ENCODE data around the gene PPM1H. TPM values are rescaled to one million over a fixed set of nuclear protein-coding genes. Genes with fewer than 3 reads are reported as not detected.

PPM1H gene
- total RNA-seq, 1 donor from 2014 or later = 0.49 TPM

DNA sequence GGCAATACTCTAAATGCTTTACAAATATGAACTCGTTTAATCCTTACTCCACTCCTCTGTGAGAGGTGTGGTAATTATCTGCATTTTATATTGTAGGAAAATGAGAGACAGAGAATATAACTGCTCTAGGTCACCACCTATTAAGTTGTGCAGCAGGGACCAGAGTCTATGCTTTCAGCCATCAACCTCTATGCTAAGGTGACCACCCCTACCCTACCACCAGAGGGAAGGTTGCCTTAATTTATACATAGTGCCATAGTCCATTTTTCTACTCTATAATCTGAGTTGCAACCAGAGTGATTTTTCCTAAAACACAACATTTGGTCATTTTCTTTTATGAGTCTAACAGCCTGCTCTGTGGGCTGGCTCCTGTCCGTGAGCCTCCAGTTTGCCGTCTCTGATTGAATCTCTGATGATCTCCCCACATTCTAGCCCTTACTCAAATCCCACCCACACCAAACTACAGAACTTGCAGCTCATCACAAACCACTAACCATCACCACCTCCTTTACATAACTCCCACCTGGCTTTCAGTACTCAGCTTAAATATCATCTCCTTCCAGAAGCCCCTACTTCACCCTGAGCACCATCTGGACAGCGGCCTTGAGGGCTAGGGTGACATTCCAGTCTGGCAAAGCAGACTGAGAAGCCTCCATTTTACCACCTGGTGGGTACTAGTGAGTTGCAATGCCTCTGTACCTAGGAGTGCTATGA is 126.6 kb downstream of the PPM1H start:
- DNase-seq (ENCODE audit: extremely low spot score in 2 of 2) = peak in 1 of 2 donors; percentile 42
- intact Hi-C loops (cut with DNase I) = no loop called here
- H3K4me3 ChIP-seq = no peak overlapping the region

DNA sequence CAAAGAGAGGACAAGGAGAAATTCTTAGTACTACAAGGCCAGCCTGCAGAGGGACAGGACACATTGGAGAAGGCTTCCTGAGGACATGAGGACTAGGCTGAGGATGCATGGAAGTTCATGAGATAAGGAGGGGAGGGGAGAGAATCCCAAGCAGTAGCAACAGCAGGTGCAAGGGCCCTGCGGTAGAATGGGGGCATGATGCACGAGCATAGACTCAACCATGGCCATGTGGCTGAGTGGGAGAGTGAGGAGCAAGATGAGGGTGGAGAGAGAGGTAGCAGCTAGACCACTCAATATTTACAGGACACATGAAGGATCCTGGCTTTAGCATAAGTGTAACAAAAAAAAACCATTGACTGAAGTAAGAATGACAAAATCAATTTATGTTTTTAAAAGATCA is 128.1 kb downstream of the PPM1H start:
- Histone ChIP-seq H3K4me1 (no peaks in the 10 kb centered on the region), H3K9me3 (no peaks in the 10 kb centered on the region), H3K27ac (no peak overlapping the region), H3K27me3 (no peaks in the 10 kb centered on the region), H3K36me3 (no peaks in the 10 kb centered on the region), H3K4me3 (no peak overlapping the region)
- TF ChIP-seq POLR2A (IDR thresholded peaks at IDR 0.05) (no peak), POLR2AphosphoS5 (IDR thresholded peaks at IDR 0.05; ENCODE audit: insufficient read depth in 1 of 2, low read depth in 1 of 2) (no peak)
- TF ChIP-seq, protein P1, sequence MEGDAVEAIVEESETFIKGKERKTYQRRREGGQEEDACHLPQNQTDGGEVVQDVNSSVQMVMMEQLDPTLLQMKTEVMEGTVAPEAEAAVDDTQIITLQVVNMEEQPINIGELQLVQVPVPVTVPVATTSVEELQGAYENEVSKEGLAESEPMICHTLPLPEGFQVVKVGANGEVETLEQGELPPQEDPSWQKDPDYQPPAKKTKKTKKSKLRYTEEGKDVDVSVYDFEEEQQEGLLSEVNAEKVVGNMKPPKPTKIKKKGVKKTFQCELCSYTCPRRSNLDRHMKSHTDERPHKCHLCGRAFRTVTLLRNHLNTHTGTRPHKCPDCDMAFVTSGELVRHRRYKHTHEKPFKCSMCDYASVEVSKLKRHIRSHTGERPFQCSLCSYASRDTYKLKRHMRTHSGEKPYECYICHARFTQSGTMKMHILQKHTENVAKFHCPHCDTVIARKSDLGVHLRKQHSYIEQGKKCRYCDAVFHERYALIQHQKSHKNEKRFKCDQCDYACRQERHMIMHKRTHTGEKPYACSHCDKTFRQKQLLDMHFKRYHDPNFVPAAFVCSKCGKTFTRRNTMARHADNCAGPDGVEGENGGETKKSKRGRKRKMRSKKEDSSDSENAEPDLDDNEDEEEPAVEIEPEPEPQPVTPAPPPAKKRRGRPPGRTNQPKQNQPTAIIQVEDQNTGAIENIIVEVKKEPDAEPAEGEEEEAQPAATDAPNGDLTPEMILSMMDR (IDR thresholded peaks at IDR 0.05) = no peak
- peak in 1 of 2 donors; percentile 52 for DNase-seq (ENCODE audit: extremely low spot score in 2 of 2)
- intact Hi-C loops (cut with DNase I) = no loop called here

More for the DNA sequence above, 126.6 kb downstream of the PPM1H start:
- H3K9me3 ChIP-seq = no peaks in the 10 kb centered on the region
- H3K27ac ChIP-seq = no peak overlapping the region
- TF ChIP-seq POLR2A (IDR thresholded peaks at IDR 0.05) = no peak
- TF ChIP-seq, protein P1 (IDR thresholded peaks at IDR 0.05) = no peak
- no peak for TF ChIP-seq POLR2AphosphoS5 (IDR thresholded peaks at IDR 0.05; ENCODE audit: insufficient read depth in 1 of 2, low read depth in 1 of 2)
- peaks cover 6% of the 10 kb centered on the region for H3K4me1 ChIP-seq
- H3K36me3 ChIP-seq = no peaks in the 10 kb centered on the region
- H3K27me3 ChIP-seq = no peaks in the 10 kb centered on the region

- no peak for DNase-seq (ENCODE audit: extremely low spot score in 2 of 2)
- intact Hi-C loops (cut with DNase I) = no loop called here
- no peaks in the 10 kb centered on the region for H3K4me1 ChIP-seq
- no peaks in the 10 kb centered on the region for H3K36me3 ChIP-seq
- H3K27ac ChIP-seq = no peak overlapping the region
- no peaks in the 10 kb centered on the region for H3K9me3 ChIP-seq
- H3K4me3 ChIP-seq = no peak overlapping the region
- no peaks in the 10 kb centered on the region for H3K27me3 ChIP-seq
- TF ChIP-seq POLR2A (IDR thresholded peaks at IDR 0.05) = no peak
- no peak for TF ChIP-seq POLR2AphosphoS5 (IDR thresholded peaks at IDR 0.05; ENCODE audit: insufficient read depth in 1 of 2, low read depth in 1 of 2)
- TF ChIP-seq, protein P1 (IDR thresholded peaks at IDR 0.05) = no peak
Observed at GRCh38 chr12:62806244-62806836, 128.6 kb downstream of the PPM1H start.

- TF ChIP-seq POLR2AphosphoS5 (IDR thresholded peaks at IDR 0.05; ENCODE audit: insufficient read depth in 1 of 2, low read depth in 1 of 2) (no peak), POLR2A (IDR thresholded peaks at IDR 0.05) (no peak)
- TF ChIP-seq, protein P1 (IDR thresholded peaks at IDR 0.05) = no peak
- H3K4me3 ChIP-seq = no peak overlapping the region
- H3K36me3 ChIP-seq = no peaks in the 10 kb centered on the region
Observed at GRCh38 chr12:62805517-62805916, 129.4 kb downstream of the PPM1H start.

GRCh38 chr12:62803756-62804155 is 131.2 kb downstream of the PPM1H start:
- H3K27ac ChIP-seq = no peak overlapping the region
- H3K27me3 ChIP-seq = no peaks in the 10 kb centered on the region
- no peak for TF ChIP-seq POLR2A (IDR thresholded peaks at IDR 0.05)
- TF ChIP-seq POLR2AphosphoS5 (IDR thresholded peaks at IDR 0.05; ENCODE audit: insufficient read depth in 1 of 2, low read depth in 1 of 2) = no peak
- TF ChIP-seq, protein P1 (IDR thresholded peaks at IDR 0.05) = no peak
- no peaks in the 10 kb centered on the region for H3K4me1 ChIP-seq
- DNase-seq (ENCODE audit: extremely low spot score in 2 of 2) = no peak
- H3K36me3 ChIP-seq = no peaks in the 10 kb centered on the region
- H3K4me3 ChIP-seq = no peak overlapping the region
- intact Hi-C loops (cut with DNase I) = no loop called here
- no peaks in the 10 kb centered on the region for H3K9me3 ChIP-seq

More at GRCh38 chr12:62805517-62805916, 129.4 kb downstream of the PPM1H start:
- H3K27ac ChIP-seq = no peak overlapping the region
- no peak for DNase-seq (ENCODE audit: extremely low spot score in 2 of 2)
- intact Hi-C loops (cut with DNase I) = no loop called here
- H3K4me1 ChIP-seq = no peaks in the 10 kb centered on the region
- no peaks in the 10 kb centered on the region for H3K27me3 ChIP-seq
- H3K9me3 ChIP-seq = no peaks in the 10 kb centered on the region

All from vagina (tissue), 2 donors.